Astrocyte of the cerebellum (primary cell): Measurements from ENCODE around the gene C1orf210.

Experiments used
- DNase-seq: peaks from one replicate; pipeline ENCODE4 v3.0.0-alpha.2; 2011; ENCODE audit warnings: low read depth
- H3K4me3 ChIP-seq: 2 replicates; pipeline ENCODE4 v1.5.1; 2011; ENCODE audit warnings: mild to moderate bottlenecking, low read depth, low read length, moderate library complexity
- in situ Hi-C: cut with HindIII; loops from 2 replicates; pipeline ENCODE4 v1.10.0; 2017; ENCODE audit warnings: low sequenced_read_pairs
- TF ChIP-seq, protein P1 (sequence below): IDR thresholded peaks from 2 replicates; pipeline ENCODE4 v1.5.1; 2012; ENCODE audit warnings: low read length, low read depth, moderate library complexity, mild to moderate bottlenecking; ENCODE audit errors: missing control alignments

The C1orf210 gene

DNA sequence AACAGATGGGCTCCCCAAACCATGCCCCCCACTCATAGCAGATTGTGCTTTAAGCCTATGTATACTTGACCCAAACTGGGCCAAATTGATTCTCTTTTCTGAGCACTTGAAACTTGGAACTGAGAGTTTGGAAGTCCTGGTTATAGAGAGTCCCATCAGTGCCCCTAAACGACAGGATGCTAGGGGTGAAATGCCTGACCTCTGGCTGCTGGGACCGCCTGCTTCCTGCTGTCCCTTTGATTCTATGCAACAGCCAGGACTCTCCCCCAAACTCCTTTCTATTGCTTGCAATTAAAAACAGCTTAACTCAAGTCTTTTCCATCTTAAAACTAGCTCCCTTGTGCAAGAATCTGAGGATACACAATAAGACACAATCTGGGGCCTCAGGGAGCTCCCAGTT lies 4.7 kb downstream of the C1orf210 start:
- in situ Hi-C loops = no loop called here
- H3K4me3 ChIP-seq = no peak overlapping the region
- TF ChIP-seq, protein P1, sequence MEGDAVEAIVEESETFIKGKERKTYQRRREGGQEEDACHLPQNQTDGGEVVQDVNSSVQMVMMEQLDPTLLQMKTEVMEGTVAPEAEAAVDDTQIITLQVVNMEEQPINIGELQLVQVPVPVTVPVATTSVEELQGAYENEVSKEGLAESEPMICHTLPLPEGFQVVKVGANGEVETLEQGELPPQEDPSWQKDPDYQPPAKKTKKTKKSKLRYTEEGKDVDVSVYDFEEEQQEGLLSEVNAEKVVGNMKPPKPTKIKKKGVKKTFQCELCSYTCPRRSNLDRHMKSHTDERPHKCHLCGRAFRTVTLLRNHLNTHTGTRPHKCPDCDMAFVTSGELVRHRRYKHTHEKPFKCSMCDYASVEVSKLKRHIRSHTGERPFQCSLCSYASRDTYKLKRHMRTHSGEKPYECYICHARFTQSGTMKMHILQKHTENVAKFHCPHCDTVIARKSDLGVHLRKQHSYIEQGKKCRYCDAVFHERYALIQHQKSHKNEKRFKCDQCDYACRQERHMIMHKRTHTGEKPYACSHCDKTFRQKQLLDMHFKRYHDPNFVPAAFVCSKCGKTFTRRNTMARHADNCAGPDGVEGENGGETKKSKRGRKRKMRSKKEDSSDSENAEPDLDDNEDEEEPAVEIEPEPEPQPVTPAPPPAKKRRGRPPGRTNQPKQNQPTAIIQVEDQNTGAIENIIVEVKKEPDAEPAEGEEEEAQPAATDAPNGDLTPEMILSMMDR = no peak
- no peak for DNase-seq

DNA sequence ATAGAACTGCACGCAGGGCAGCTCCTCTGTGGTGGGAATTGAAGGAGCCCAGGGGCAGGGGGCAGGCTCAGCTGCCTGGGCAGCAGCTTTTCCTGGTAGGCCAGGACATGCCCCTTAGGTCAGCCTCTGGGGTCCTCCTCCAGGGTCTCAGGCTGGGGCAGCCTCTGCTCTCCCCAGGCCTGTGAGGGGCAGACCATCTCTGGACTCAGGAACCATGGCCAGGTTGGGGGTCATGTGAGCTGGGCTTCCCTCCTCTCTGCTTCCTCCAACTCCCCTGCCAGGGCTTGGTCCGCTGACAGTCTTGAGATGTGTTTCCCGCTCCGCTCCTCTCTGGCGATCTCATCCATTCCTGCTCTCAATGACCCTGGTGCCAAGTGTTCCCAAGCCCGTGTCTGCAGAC lies 5.7 kb downstream of the C1orf210 start:
- in situ Hi-C loops = no loop called here
- TF ChIP-seq, protein P1 = no peak
- DNase-seq = no peak
- no peak overlapping the region for H3K4me3 ChIP-seq

- TF ChIP-seq, protein P1 = no peak
- DNase-seq = no peak
- in situ Hi-C loops = no loop called here
- no peak overlapping the region for H3K4me3 ChIP-seq
Measured at GRCh38 chr1:43279161-43279560, 6.2 kb downstream of the C1orf210 start.

GRCh38 chr1:43277116-43277876 lies 8.1 kb downstream of the C1orf210 start:
- in situ Hi-C loops = no loop called here

DNA sequence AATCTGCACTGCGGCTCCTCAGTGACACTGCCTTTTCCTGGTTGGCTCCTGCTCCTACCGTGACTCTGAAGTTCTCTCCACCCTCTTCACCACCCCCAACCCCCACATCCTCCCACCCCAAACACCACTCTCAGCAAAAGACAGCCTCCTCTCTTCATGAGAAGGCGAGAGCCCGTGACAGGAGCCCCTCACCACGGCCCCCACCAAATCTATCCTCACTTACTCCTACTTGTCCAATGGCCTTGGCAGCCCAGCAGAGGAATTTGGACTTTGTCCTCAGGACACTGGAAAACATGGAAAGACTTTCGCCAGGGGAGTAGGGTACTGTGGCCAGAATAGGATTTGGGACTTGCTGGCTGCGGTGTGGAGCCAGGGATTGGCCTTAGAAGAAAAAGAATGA lies 8.7 kb downstream of the C1orf210 start:
- no peak overlapping the region for H3K4me3 ChIP-seq
- TF ChIP-seq, protein P1 = no peak
- no peak for DNase-seq
- in situ Hi-C loops = no loop called here

More at GRCh38 chr1:43277116-43277876, 8.1 kb downstream of the C1orf210 start:
- no peak overlapping the region for H3K4me3 ChIP-seq
- DNase-seq = no peak
- TF ChIP-seq, protein P1 = no peak

DNA sequence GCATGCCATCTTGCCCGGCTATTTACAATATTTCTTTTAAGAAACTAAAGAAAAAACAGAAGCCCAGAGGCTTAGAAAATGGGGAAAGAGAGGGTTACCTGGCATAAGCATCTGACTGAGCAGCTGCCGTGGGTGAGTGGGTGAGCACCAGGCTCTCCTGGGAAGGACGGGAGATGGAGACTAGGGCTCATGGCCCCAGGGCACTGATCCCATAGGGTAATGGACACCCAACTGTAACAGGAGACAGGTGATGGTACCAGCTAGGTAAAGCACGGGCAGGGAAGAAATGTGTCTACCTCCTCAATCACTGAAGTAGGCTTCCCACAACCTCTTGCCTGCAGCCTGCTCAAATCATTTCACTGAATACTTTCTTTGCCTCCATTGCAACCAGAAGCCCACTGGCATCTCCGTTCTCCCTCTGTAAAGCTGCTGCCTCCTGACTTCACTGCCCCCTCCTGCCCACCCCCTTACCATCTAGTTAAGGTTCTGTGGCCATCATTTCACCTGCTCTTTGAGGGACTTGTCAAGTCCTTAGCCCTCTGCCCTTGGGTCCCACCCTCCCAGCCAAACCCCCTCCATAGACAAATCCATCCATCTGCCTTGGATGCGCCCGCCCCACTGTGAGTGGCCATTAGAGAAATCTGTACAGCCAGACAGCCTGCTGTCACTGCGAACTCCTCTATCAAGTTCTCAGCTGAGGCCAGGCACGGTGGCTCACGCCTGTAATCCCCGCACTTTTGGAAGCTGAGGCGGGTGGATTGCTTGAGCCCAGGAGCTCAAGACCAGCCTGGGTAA lies 9.4 kb downstream of the C1orf210 start:
- TF ChIP-seq, protein P1 = no peak
- DNase-seq = no peak
- in situ Hi-C loops = no loop called here
- H3K4me3 ChIP-seq = no peak overlapping the region
